ENCODE results near the gene PASK. TPM values are rescaled to one million over a fixed set of nuclear protein-coding genes. Genes with fewer than 3 reads are reported as not detected.

Gene PASK
- polyA plus RNA-seq, 1 donor from 2014 or later, result 26.0 TPM

GRCh38 chr2:241063587-241063986 is 85.7 kb downstream of the PASK start (continued):
- TF ChIP-seq CTCF (IDR thresholded peaks at IDR 0.05; ENCODE audit: poor library complexity, severe bottlenecking), result no peak
- TF ChIP-seq TAF1 (IDR thresholded peaks at IDR 0.05; ENCODE audit: low read depth), result no peak
- TF ChIP-seq POLR2AphosphoS5 (IDR thresholded peaks at IDR 0.05), result no peak

GRCh38 chr2:241063093-241063551 is 86.2 kb downstream of the PASK start:
- TF ChIP-seq REST (IDR thresholded peaks at IDR 0.05; ENCODE audit: borderline replicate concordance), result no peak
- TF ChIP-seq EZH2 (IDR thresholded peaks at IDR 0.05; ENCODE audit: borderline replicate concordance, insufficient read depth, low read length, poor library complexity, severe bottlenecking), result no peak
- H3K4me2 ChIP-seq (ENCODE audit: low read length), result no peak overlapping the region

GRCh38 chr2:241062389-241063092 is 86.7 kb downstream of the PASK start:
- Histone ChIP-seq H3K36me3 (ENCODE audit: insufficient read depth, low read length) (no peaks in the 10 kb centered on the region), H3K27ac (ENCODE audit: low read length) (no peak overlapping the region), H3K4me3 (ENCODE audit: low read length) (no peak overlapping the region), H4K20me1 (ENCODE audit: insufficient read depth) (no peaks in the 10 kb centered on the region), H3K27me3 (ENCODE audit: insufficient read depth, low read depth, low read length) (no peaks in the 10 kb centered on the region), H3K4me2 (ENCODE audit: low read length) (no peak overlapping the region), H3K79me2 (replicated peaks; ENCODE audit: insufficient read depth, low read length) (no peaks in the 10 kb centered on the region), H3F3A (ENCODE audit: insufficient read depth, low read length, poor library complexity, severe bottlenecking) (no peaks in the 10 kb centered on the region), H2AFZ (ENCODE audit: low read depth, low read length) (no peak overlapping the region), H3K9me3 (ENCODE audit: low read length) (no peaks in the 10 kb centered on the region), H3K9ac (ENCODE audit: low read length) (no peak overlapping the region), H3K9me2 (ENCODE audit: insufficient read depth, low read length) (no peaks in the 10 kb centered on the region)
- TF ChIP-seq EZH2 (IDR thresholded peaks at IDR 0.05; ENCODE audit: borderline replicate concordance, insufficient read depth, low read length, poor library complexity, severe bottlenecking) (no peak), CTCF (IDR thresholded peaks at IDR 0.05; ENCODE audit: poor library complexity, severe bottlenecking) (no peak), EP300 (conservative IDR thresholded peaks at IDR 0.05; ENCODE audit: poor library complexity, severe bottlenecking) (no peak), RAD21 (conservative IDR thresholded peaks at IDR 0.05) (no peak), POLR2AphosphoS5 (IDR thresholded peaks at IDR 0.05) (no peak), MXI1 (conservative IDR thresholded peaks at IDR 0.05; ENCODE audit: poor library complexity, severe bottlenecking) (no peak), REST (IDR thresholded peaks at IDR 0.05; ENCODE audit: borderline replicate concordance) (no peak), TAF1 (IDR thresholded peaks at IDR 0.05; ENCODE audit: low read depth) (no peak), SMC3 (conservative IDR thresholded peaks at IDR 0.05; ENCODE audit: poor library complexity) (no peak)

More at GRCh38 chr2:241063093-241063551, 86.2 kb downstream of the PASK start:
- Histone ChIP-seq H3K79me2 (replicated peaks; ENCODE audit: insufficient read depth, low read length) (no peaks in the 10 kb centered on the region), H3K9ac (ENCODE audit: low read length) (no peak overlapping the region), H3F3A (ENCODE audit: insufficient read depth, low read length, poor library complexity, severe bottlenecking) (no peaks in the 10 kb centered on the region), H2AFZ (ENCODE audit: low read depth, low read length) (no peak overlapping the region), H3K9me3 (ENCODE audit: low read length) (no peaks in the 10 kb centered on the region), H3K27ac (ENCODE audit: low read length) (no peak overlapping the region), H3K9me2 (ENCODE audit: insufficient read depth, low read length) (no peaks in the 10 kb centered on the region), H3K27me3 (ENCODE audit: insufficient read depth, low read depth, low read length) (no peaks in the 10 kb centered on the region), H4K20me1 (ENCODE audit: insufficient read depth) (no peaks in the 10 kb centered on the region), H3K36me3 (ENCODE audit: insufficient read depth, low read length) (no peaks in the 10 kb centered on the region), H3K4me3 (ENCODE audit: low read length) (no peak overlapping the region)
